ENCODE measurements around the gene CARM1.

Gene CARM1

DNA sequence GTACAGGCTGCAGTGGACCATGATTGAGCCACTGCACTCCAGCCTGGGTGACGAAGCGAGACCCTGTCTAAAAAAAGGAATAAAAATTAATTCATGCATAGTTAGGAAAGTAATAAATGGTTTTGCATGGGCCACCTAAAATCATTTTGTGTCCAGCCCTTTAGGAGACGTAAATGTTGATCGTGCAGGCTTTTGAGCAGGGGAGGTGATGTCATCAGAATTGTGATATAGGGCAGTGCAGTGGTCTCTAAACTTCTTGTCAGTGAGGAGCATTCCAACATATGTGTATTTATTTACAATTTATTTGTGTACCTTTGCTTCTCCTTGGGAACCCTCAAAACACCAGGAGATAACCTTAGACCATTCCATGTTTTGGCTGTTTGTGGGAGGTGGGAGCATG, 92.5 kb downstream of the CARM1 start:
- no peak overlapping the region for H3K4me3 ChIP-seq (ENCODE audit: low read length)
- no peak for DNase-seq (ENCODE audit: low read depth)
- TF ChIP-seq, protein P1, sequence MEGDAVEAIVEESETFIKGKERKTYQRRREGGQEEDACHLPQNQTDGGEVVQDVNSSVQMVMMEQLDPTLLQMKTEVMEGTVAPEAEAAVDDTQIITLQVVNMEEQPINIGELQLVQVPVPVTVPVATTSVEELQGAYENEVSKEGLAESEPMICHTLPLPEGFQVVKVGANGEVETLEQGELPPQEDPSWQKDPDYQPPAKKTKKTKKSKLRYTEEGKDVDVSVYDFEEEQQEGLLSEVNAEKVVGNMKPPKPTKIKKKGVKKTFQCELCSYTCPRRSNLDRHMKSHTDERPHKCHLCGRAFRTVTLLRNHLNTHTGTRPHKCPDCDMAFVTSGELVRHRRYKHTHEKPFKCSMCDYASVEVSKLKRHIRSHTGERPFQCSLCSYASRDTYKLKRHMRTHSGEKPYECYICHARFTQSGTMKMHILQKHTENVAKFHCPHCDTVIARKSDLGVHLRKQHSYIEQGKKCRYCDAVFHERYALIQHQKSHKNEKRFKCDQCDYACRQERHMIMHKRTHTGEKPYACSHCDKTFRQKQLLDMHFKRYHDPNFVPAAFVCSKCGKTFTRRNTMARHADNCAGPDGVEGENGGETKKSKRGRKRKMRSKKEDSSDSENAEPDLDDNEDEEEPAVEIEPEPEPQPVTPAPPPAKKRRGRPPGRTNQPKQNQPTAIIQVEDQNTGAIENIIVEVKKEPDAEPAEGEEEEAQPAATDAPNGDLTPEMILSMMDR (conservative IDR thresholded peaks at IDR 0.05; ENCODE audit: low read length) = no peak

DNA sequence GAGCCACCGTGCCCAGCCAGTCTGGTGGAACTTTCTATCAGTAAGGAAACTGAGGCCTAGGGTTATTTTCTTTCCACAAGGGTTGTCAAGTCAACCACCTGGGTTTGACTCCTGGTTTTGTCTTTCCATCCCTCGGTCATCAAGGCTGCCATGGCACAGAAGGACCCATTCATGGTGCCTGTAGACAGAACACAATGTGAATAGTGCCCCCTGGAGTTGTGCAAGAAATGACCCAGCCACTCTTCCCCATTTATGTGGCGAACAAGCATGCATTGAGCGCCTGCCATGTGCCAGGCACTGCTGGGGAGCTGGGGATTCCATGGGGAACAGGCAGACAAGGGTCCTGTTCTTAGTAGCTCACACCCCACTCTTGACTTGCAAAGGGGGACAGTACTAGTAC, 93.5 kb downstream of the CARM1 start:
- DNase-seq (ENCODE audit: low read depth) = no peak
- H3K4me3 ChIP-seq (ENCODE audit: low read length) = no peak overlapping the region
- TF ChIP-seq, protein P1 (conservative IDR thresholded peaks at IDR 0.05; ENCODE audit: low read length) = no peak

DNA sequence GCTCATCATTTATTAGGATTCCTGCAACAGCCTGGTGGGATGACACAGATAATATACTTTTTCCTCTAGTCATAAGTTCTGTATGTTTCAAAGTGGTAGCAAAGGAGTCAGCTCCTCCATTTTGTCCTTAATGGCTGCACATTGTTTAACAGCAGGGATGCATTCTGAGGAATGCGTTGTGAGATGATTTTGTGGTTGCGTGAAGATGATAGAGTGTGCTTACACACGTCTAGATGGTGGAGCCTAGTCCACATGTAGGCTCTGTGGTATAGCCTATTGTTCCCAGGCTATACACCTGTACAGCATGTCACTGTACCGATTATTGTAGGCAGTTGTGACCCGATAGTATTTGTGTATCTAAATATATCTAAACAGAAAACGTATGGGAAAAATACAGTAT, 94.0 kb downstream of the CARM1 start:
- DNase-seq (ENCODE audit: low read depth) = no peak
- H3K4me3 ChIP-seq (ENCODE audit: low read length) = no peak overlapping the region
- TF ChIP-seq, protein P1 (conservative IDR thresholded peaks at IDR 0.05; ENCODE audit: low read length) = no peak

DNA sequence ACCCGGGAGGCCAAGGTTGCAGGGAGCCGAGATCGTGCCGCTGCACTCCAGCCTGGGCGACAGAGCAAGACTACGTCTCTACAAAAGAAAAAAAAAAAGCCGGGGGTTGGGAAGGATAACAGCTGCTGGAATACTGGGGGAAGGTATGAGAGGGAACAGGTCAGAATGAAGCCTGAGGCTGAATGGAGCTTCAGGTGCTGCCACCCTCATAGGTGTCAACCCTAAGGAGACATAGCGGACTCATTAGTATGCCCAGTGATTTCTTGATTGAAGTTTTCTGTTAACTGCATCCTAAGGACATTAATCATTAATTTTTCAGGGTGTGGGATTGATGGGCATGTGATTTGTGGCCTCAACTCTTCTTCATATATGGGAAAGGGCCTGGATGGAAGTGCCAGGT, 95.5 kb downstream of the CARM1 start:
- no peak for DNase-seq (ENCODE audit: low read depth)
- no peak overlapping the region for H3K4me3 ChIP-seq (ENCODE audit: low read length)
- TF ChIP-seq, protein P1 (conservative IDR thresholded peaks at IDR 0.05; ENCODE audit: low read length) = no peak

DNA sequence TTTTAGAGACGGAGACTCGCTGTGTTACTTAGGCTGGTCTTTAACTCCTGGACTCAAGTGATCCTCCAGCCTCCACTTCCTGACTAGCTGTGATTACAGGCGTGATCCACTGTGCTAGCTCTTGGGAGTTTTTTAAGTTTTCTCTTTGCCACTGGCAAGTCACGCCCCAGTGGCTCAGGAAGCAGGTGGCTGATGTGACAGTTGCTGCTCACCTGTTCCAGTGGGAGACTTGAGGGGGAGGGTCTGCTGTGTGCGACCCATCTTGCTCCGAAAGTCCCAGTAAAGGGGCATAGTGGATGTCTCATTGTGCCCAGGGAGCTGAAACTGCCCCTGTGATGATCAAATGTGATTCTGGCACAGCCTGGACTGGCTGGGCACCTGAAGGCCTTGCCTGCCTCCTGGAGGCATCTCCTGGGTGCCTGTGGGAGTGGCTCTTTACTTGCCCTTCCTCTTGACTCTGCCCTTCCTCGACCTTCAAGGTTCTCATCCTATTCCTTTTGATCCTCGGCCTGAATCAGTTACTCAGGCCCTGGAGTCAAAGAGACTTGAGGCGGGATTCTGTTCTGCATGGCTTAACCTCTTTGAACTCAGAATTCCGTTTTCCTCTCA, 97.3 kb downstream of the CARM1 start:
- TF ChIP-seq, protein P1 (conservative IDR thresholded peaks at IDR 0.05; ENCODE audit: low read length) = no peak
- DNase-seq (ENCODE audit: low read depth) = no peak
- no peak overlapping the region for H3K4me3 ChIP-seq (ENCODE audit: low read length)

DNA sequence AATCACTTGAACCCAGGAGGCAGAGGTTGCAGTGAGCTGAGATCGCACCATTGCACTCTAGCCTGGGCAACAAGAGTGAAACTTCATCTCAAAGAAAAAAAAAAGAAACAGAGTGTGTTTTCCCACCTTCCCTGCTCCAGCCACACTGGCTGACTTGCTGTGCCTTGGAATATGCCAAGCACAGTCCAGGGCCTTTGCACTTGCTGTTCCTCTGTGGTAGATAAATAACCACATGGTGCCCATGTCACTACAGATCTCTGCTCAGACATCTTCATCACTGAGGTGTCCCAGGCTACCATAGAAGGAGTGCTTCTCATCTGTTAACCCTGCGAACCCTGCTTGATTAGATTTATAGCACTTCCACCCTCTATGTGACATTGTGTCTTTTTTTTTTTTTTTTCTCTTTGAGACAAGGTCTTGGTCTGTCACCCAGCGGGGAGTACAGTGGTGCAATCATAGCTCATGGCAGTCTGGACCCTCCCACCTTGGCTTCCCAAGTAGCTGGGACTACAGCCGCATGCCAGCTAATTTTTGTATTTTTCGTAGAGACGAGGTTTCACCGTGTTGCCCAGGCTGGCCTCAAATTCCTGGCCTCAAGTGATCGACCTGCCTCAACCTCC, 99.9 kb downstream of the CARM1 start:
- TF ChIP-seq, protein P1 (conservative IDR thresholded peaks at IDR 0.05; ENCODE audit: low read length) = no peak
- no peak for DNase-seq (ENCODE audit: low read depth)

More for the DNA sequence above, 99.9 kb downstream of the CARM1 start:
- no peak overlapping the region for H3K4me3 ChIP-seq (ENCODE audit: low read length)

All from AG10803 (cell line).